Osteocyte (in vitro differentiated cells): Measurements from ENCODE around the gene ELOB. TPM values are rescaled to one million over a fixed set of nuclear protein-coding genes. Genes with fewer than 3 reads are reported as not detected.

Experiments used
- DNase-seq: peaks from one replicate; pipeline ENCODE4 v3.0.0; 2021; ENCODE audit warnings: mixed read lengths; ENCODE audit not compliant: unreplicated experiment; ENCODE audit errors: extremely low spot score
- H3K27ac Mint-ChIP-seq: one replicate; pipeline ENCODE4 v1.8.0; 2021; ENCODE audit warnings: mild to moderate bottlenecking, mixed read lengths; ENCODE audit not compliant: unreplicated experiment
- H3K27me3 Mint-ChIP-seq: one replicate; pipeline ENCODE4 v1.8.0; 2021; ENCODE audit warnings: mixed read lengths; ENCODE audit not compliant: unreplicated experiment
- H3K36me3 Mint-ChIP-seq: one replicate; pipeline ENCODE4 v1.8.0; 2021; ENCODE audit warnings: mixed read lengths; ENCODE audit not compliant: unreplicated experiment
- H3K4me1 Mint-ChIP-seq: one replicate; pipeline ENCODE4 v1.8.0; 2021; ENCODE audit warnings: mixed read lengths; ENCODE audit not compliant: unreplicated experiment
- H3K4me3 Mint-ChIP-seq: one replicate; pipeline ENCODE4 v1.8.0; 2021; ENCODE audit warnings: mild to moderate bottlenecking, moderate library complexity, mixed read lengths; ENCODE audit not compliant: unreplicated experiment
- H3K9me3 Mint-ChIP-seq: one replicate; pipeline ENCODE4 v1.8.0; 2021; ENCODE audit warnings: mixed read lengths; ENCODE audit not compliant: unreplicated experiment
- total RNA-seq: library from RNA; stranded (reverse); gene quantifications from 2 replicates; pipeline ENCODE4 v1.2.1, GENCODE V29; 2021
- TF ChIP-seq, protein P1 (sequence below): fragments of 200-600 bp; sonication (generic); IDR thresholded peaks from 2 replicates; pipeline ENCODE4 v1.5.0; 2021; ENCODE audit warnings: antibody characterized with exemption, mild to moderate bottlenecking, moderate library complexity

The ELOB gene
- total RNA-seq, 1 donor from 2014 or later: 287 TPM

DNA sequence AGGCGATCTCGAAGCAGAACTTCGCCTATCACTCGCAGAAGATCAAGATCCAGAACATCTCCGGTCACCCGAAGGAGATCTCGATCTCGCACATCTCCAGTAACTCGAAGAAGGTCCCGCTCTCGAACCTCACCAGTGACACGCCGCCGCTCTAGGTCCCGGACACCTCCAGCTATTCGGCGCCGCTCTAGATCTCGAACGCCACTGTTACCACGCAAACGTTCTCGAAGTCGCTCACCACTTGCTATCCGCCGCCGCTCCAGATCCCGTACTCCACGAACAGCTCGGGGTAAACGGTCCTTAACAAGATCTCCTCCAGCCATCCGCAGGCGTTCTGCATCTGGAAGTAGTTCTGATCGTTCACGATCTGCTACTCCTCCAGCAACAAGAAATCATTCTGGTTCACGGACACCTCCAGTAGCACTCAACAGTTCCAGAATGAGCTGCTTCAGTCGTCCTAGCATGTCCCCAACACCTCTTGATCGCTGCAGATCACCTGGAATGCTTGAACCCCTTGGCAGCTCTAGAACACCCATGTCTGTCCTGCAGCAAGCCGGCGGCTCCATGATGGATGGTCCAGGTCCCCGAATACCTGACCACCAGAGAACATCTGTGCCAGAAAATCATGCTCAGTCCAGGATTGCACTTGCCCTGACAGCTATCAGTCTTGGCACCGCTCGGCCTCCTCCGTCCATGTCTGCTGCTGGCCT, 10.5 kb downstream of the ELOB start:
- Mint-ChIP-seq H3K4me3 (no peak overlapping the region), H3K27me3 (no peaks in the 10 kb centered on the region), H3K27ac (peak overlapping the region; percentile 19)

DNA sequence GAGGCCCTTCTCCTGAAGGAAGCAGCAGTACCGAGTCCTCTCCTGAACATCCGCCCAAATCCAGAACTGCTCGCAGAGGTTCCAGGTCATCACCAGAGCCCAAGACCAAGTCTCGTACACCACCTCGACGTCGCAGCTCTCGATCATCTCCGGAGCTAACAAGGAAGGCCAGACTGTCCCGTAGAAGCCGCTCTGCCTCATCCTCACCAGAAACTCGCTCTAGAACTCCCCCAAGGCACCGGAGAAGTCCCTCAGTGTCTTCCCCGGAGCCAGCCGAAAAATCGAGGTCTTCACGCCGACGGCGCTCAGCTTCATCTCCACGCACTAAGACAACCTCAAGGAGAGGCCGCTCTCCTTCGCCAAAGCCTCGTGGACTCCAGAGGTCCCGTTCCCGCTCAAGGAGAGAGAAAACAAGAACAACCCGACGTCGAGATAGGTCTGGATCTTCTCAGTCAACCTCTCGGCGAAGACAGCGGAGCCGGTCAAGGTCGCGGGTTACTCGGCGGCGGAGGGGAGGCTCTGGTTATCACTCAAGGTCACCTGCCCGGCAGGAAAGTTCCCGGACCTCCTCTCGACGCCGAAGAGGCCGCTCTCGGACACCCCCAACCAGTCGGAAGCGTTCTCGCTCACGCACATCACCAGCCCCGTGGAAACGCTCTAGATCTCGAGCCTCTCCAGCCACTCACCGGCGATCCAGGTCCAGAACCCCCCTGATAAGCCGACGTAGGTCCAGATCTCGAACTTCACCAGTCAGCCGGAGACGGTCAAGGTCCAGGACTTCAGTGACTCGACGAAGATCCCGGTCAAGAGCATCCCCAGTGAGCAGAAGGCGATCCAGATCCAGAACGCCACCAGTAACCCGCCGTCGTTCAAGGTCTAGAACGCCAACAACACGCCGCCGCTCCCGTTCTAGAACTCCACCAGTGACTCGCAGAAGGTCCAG, 11.3 kb downstream of the ELOB start:
- Mint-ChIP-seq H3K27ac (peak overlapping the region; percentile 19), H3K9me3 (no peaks in the 10 kb centered on the region), H3K36me3 (peaks cover 87% of the 10 kb centered on the region), H3K4me3 (no peak overlapping the region), H3K4me1 (peaks cover 15% of the 10 kb centered on the region), H3K27me3 (no peaks in the 10 kb centered on the region)
- TF ChIP-seq, protein P1, sequence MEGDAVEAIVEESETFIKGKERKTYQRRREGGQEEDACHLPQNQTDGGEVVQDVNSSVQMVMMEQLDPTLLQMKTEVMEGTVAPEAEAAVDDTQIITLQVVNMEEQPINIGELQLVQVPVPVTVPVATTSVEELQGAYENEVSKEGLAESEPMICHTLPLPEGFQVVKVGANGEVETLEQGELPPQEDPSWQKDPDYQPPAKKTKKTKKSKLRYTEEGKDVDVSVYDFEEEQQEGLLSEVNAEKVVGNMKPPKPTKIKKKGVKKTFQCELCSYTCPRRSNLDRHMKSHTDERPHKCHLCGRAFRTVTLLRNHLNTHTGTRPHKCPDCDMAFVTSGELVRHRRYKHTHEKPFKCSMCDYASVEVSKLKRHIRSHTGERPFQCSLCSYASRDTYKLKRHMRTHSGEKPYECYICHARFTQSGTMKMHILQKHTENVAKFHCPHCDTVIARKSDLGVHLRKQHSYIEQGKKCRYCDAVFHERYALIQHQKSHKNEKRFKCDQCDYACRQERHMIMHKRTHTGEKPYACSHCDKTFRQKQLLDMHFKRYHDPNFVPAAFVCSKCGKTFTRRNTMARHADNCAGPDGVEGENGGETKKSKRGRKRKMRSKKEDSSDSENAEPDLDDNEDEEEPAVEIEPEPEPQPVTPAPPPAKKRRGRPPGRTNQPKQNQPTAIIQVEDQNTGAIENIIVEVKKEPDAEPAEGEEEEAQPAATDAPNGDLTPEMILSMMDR: no peak
- DNase-seq: no peak

More for the DNA sequence above, 10.5 kb downstream of the ELOB start:
- no peak for DNase-seq
- TF ChIP-seq, protein P1: no peak
- peaks cover 15% of the 10 kb centered on the region for H3K4me1 Mint-ChIP-seq
- peaks cover 83% of the 10 kb centered on the region for H3K36me3 Mint-ChIP-seq
- H3K9me3 Mint-ChIP-seq: no peaks in the 10 kb centered on the region

DNA sequence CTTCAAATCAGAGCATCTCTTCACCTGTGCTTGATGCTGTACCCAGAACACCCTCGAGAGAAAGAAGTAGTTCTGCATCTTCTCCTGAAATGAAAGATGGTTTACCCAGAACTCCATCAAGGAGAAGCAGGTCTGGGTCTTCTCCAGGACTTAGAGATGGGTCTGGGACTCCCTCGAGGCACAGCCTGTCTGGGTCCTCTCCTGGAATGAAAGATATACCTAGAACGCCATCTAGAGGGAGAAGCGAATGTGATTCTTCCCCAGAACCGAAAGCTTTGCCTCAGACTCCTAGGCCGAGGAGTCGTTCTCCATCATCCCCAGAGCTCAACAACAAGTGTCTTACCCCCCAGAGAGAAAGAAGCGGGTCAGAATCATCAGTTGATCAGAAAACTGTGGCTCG, 12.4 kb downstream of the ELOB start:
- H3K9me3 Mint-ChIP-seq: no peaks in the 10 kb centered on the region
- H3K27ac Mint-ChIP-seq: no peak overlapping the region
- TF ChIP-seq, protein P1: no peak
- H3K27me3 Mint-ChIP-seq: no peaks in the 10 kb centered on the region
- H3K4me3 Mint-ChIP-seq: no peak overlapping the region
- H3K36me3 Mint-ChIP-seq: peaks cover 93% of the 10 kb centered on the region
- no peak for DNase-seq
- H3K4me1 Mint-ChIP-seq: peaks cover 12% of the 10 kb centered on the region

DNA sequence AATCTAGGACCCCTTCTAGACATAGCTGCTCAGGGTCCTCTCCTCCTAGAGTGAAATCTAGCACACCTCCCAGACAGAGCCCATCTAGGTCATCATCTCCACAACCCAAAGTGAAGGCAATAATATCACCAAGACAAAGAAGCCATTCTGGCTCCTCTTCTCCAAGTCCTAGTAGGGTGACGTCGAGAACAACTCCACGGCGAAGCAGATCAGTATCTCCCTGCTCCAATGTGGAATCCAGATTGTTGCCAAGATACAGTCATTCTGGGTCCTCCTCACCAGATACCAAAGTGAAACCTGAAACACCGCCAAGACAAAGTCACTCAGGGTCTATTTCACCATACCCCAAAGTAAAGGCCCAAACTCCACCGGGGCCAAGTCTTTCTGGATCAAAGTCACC, 13.9 kb downstream of the ELOB start:
- H3K27me3 Mint-ChIP-seq: no peaks in the 10 kb centered on the region
- TF ChIP-seq, protein P1: no peak
- H3K27ac Mint-ChIP-seq: no peak overlapping the region
- H3K4me1 Mint-ChIP-seq: peaks cover 5% of the 10 kb centered on the region
- no peak overlapping the region for H3K4me3 Mint-ChIP-seq
- no peak for DNase-seq
- H3K36me3 Mint-ChIP-seq: peaks cover 95% of the 10 kb centered on the region
- no peaks in the 10 kb centered on the region for H3K9me3 Mint-ChIP-seq

DNA sequence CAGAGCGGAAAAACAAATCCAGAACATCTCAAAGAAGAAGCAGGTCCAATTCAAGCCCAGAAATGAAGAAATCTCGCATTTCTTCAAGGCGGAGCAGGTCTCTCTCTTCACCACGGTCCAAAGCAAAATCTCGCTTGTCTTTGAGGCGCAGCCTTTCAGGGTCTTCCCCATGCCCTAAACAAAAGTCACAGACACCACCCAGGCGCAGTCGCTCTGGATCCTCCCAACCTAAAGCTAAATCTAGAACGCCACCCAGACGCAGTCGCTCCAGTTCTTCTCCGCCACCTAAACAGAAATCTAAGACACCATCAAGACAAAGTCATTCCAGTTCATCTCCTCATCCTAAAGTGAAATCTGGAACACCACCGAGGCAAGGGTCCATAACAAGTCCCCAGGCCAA, 14.4 kb downstream of the ELOB start:
- Mint-ChIP-seq H3K4me3 (no peak overlapping the region), H3K27ac (no peak overlapping the region), H3K36me3 (peaks cover 94% of the 10 kb centered on the region), H3K4me1 (peaks cover under 1% of the 10 kb centered on the region), H3K27me3 (no peaks in the 10 kb centered on the region), H3K9me3 (no peaks in the 10 kb centered on the region)
- DNase-seq: no peak
- TF ChIP-seq, protein P1: no peak
